Trophoblast cell (in vitro differentiated cells and primary cell): ENCODE measurements around the gene ALOX5AP.

Source experiments
- DNase-seq, 2 donors: peaks; one replicate each; pipeline ENCODE4 v3.0.0-alpha.2; 2016
- H2AFZ ChIP-seq: 2 replicates; pipeline ENCODE4 v1.6.1; 2013; ENCODE audit warnings: low read length, moderate library complexity, mild to moderate bottlenecking; ENCODE audit not compliant: insufficient read depth, poor library complexity
- H2AK5ac ChIP-seq: 2 replicates; pipeline ENCODE4 v1.6.1; 2013; ENCODE audit warnings: mild to moderate bottlenecking, low read length
- H2BK120ac ChIP-seq: 2 replicates; pipeline ENCODE4 v1.6.1; 2013; ENCODE audit warnings: low read length, mild to moderate bottlenecking, moderate library complexity; ENCODE audit not compliant: insufficient read depth, poor library complexity
- H2BK12ac ChIP-seq: 2 replicates; pipeline ENCODE4 v1.6.1; 2013; ENCODE audit warnings: mild to moderate bottlenecking, low read length, moderate library complexity
- H2BK5ac ChIP-seq: 2 replicates; pipeline ENCODE4 v1.6.1; 2013; ENCODE audit warnings: low read length, low read depth, moderate library complexity, mild to moderate bottlenecking; ENCODE audit not compliant: poor library complexity
- H3K14ac ChIP-seq: 2 replicates; pipeline ENCODE4 v1.6.1; 2013; ENCODE audit warnings: mild to moderate bottlenecking, low read length
- H3K18ac ChIP-seq: 2 replicates; pipeline ENCODE4 v1.6.1; 2013; ENCODE audit warnings: mild to moderate bottlenecking, low read length
- H3K23ac ChIP-seq: 2 replicates; pipeline ENCODE4 v1.6.1; 2013; ENCODE audit warnings: low read length
- H3K27ac ChIP-seq: 2 replicates; pipeline ENCODE4 v1.5.1; 2013; ENCODE audit warnings: low read depth, mild to moderate bottlenecking, inconsistent platforms, low read length, moderate library complexity
- H3K27me3 ChIP-seq: 2 replicates; pipeline ENCODE4 v1.6.1; 2013; ENCODE audit warnings: inconsistent platforms, mild to moderate bottlenecking, low read length, moderate library complexity; ENCODE audit not compliant: insufficient read depth
- H3K36me3 ChIP-seq, 2 experiments: 1 replicate in 1 of 2; 2 replicates in 1 of 2; pipeline ENCODE4 v1.6.1; 2013; ENCODE audit warnings: low read length in 2 of 2, mild to moderate bottlenecking in 2 of 2, moderate library complexity in 1 of 2; ENCODE audit not compliant: insufficient read depth in 2 of 2, control insufficient read depth in 1 of 2
- H3K4ac ChIP-seq: 2 replicates; pipeline ENCODE4 v1.6.1; 2013; ENCODE audit warnings: low read depth, mild to moderate bottlenecking, low read length, moderate library complexity
- H3K4me1 ChIP-seq, 2 experiments: 1 replicate in 1 of 2; 2 replicates in 1 of 2; pipeline ENCODE4 v1.6.1; 2013; ENCODE audit warnings: low read length in 2 of 2, mild to moderate bottlenecking in 2 of 2, moderate library complexity in 1 of 2; ENCODE audit not compliant: insufficient read depth in 2 of 2, control insufficient read depth in 1 of 2
- H3K4me2 ChIP-seq: 2 replicates; pipeline ENCODE4 v1.6.1; 2013; ENCODE audit warnings: inconsistent platforms, mild to moderate bottlenecking, low read length, moderate library complexity
- H3K4me3 ChIP-seq: 2 replicates; pipeline ENCODE4 v1.5.1; 2013; ENCODE audit warnings: mild to moderate bottlenecking, low read depth, low read length, inconsistent platforms
- H3K79me1 ChIP-seq: one replicate; pipeline ENCODE4 v1.6.1; 2013; ENCODE audit warnings: low read length
- H3K79me2 ChIP-seq: 2 replicates; pipeline ENCODE4 v1.6.1; 2013; ENCODE audit warnings: low read length, mild to moderate bottlenecking; ENCODE audit not compliant: control insufficient read depth, insufficient read depth, poor library complexity
- H3K9ac ChIP-seq: 2 replicates; pipeline ENCODE4 v1.6.1; 2013; ENCODE audit warnings: mild to moderate bottlenecking, low read length
- H3K9me3 ChIP-seq: 2 replicates; pipeline ENCODE4 v1.6.1; 2013; ENCODE audit warnings: low read depth, mild to moderate bottlenecking, control low read depth, inconsistent platforms, low read length; ENCODE audit not compliant: insufficient read depth
- H4K12ac ChIP-seq: 2 replicates; pipeline ENCODE4 v1.6.1; 2013; ENCODE audit warnings: low read depth, mild to moderate bottlenecking, low read length, moderate library complexity
- H4K8ac ChIP-seq: 2 replicates; pipeline ENCODE4 v1.6.1; 2013; ENCODE audit warnings: low read depth, mild to moderate bottlenecking, low read length, moderate library complexity
- H4K91ac ChIP-seq: one replicate; pipeline ENCODE4 v1.6.1; 2013; ENCODE audit warnings: low read depth, mild to moderate bottlenecking, low read length, moderate library complexity
- WGBS: extraction: QIAGEN DNeasy Blood & Tissue Kit; methylation state at CpG from one replicate; pipeline ENCODE4 v1.1.7; 2013; ENCODE audit warnings: missing lambda C conversion rate; ENCODE audit not compliant: insufficient read length, insufficient coverage; ENCODE audit errors: extremely low coverage; 5-methylcytosine and 5-hydroxymethylcytosine counted together

The ALOX5AP gene

GRCh38 chr13:30797847-30798535 lies 62.6 kb downstream of the ALOX5AP start:
- Histone ChIP-seq H3K9ac (no peak overlapping the region), H3K27me3 (no peaks in the 10 kb centered on the region), H2BK120ac (no peak overlapping the region), H3K4me1 (peaks cover under 1% of the 10 kb centered on the region in 2 experiments), H2BK5ac (no peak overlapping the region), H3K36me3 (no peaks in the 10 kb centered on the region), H2BK12ac (peak overlapping the region; percentile 56), H3K23ac (no peak overlapping the region), H4K91ac (peak overlapping the region; percentile 59), H2AFZ (no peak overlapping the region), H3K79me1 (peaks cover 10% of the 10 kb centered on the region), H3K79me2 (no peaks in the 10 kb centered on the region), H3K14ac (no peak overlapping the region), H2AK5ac (peak overlapping the region; percentile 30), H3K4me2 (no peak overlapping the region), H3K18ac (no peak overlapping the region), H3K27ac (no peak overlapping the region), H3K4me3 (no peak overlapping the region), H3K4ac (no peak overlapping the region), H4K8ac (no peak overlapping the region), H4K12ac (no peak overlapping the region), H3K9me3 (no peaks in the 10 kb centered on the region)
- no peak for DNase-seq
- no CpG with 5 or more reads among the region's 13 CpGs for WGBS

GRCh38 chr13:30798776-30799355 lies 63.5 kb downstream of the ALOX5AP start:
- no peak overlapping the region for H3K23ac ChIP-seq
- H3K9ac ChIP-seq: no peak overlapping the region
- H3K9me3 ChIP-seq: no peaks in the 10 kb centered on the region
- H3K14ac ChIP-seq: no peak overlapping the region
- H3K4me3 ChIP-seq: no peak overlapping the region
- peaks cover 3 to 4% of the 10 kb centered on the region in 2 experiments for H3K4me1 ChIP-seq
- no peak overlapping the region for H2AFZ ChIP-seq
- peak overlapping the region; percentile 56 for H2BK12ac ChIP-seq
- no peak overlapping the region for H2BK5ac ChIP-seq
- H2AK5ac ChIP-seq: no peak overlapping the region
- no peak overlapping the region for H3K18ac ChIP-seq
- peak overlapping the region; percentile 31 for H2BK120ac ChIP-seq
- no peaks in the 10 kb centered on the region for H3K27me3 ChIP-seq
- H4K91ac ChIP-seq: peak overlapping the region; percentile 59
- no peak overlapping the region for H3K4ac ChIP-seq
- no peak overlapping the region for H4K8ac ChIP-seq
- no peaks in the 10 kb centered on the region for H3K79me2 ChIP-seq
- WGBS: no CpG with 5 or more reads among the region's 11 CpGs
- peaks cover 12% of the 10 kb centered on the region for H3K79me1 ChIP-seq
- no peaks in the 10 kb centered on the region for H3K36me3 ChIP-seq
- H3K4me2 ChIP-seq: no peak overlapping the region
- no peak for DNase-seq
- H3K27ac ChIP-seq: no peak overlapping the region
- H4K12ac ChIP-seq: no peak overlapping the region

- no peaks in the 10 kb centered on the region for H3K27me3 ChIP-seq
- no peak overlapping the region for H3K4me2 ChIP-seq
- peak overlapping the region; percentile 5 for H2BK12ac ChIP-seq
- H3K4ac ChIP-seq: no peak overlapping the region
- no peak overlapping the region for H4K8ac ChIP-seq
- H3K14ac ChIP-seq: no peak overlapping the region
- no peak for DNase-seq
- H2AK5ac ChIP-seq: no peak overlapping the region
- no peak overlapping the region for H3K4me3 ChIP-seq
- no peaks in the 10 kb centered on the region for H3K36me3 ChIP-seq
- H3K9ac ChIP-seq: no peak overlapping the region
- no peak overlapping the region for H2BK5ac ChIP-seq
- no peak overlapping the region for H2BK120ac ChIP-seq
- no CpG with 5 or more reads among the region's 12 CpGs for WGBS
- no peak overlapping the region for H2AFZ ChIP-seq
- H3K27ac ChIP-seq: no peak overlapping the region
- H3K9me3 ChIP-seq: no peaks in the 10 kb centered on the region
- H3K4me1 ChIP-seq: peaks cover 3 to 4% of the 10 kb centered on the region in 2 experiments
- no peak overlapping the region for H3K23ac ChIP-seq
- H4K91ac ChIP-seq: no peak overlapping the region
- no peak overlapping the region for H3K18ac ChIP-seq
- no peak overlapping the region for H4K12ac ChIP-seq
- peaks cover 12% of the 10 kb centered on the region for H3K79me1 ChIP-seq
- H3K79me2 ChIP-seq: no peaks in the 10 kb centered on the region
Measured at GRCh38 chr13:30799356-30799824, 64.0 kb downstream of the ALOX5AP start.

GRCh38 chr13:30800107-30800506 lies 64.8 kb downstream of the ALOX5AP start:
- H2AK5ac ChIP-seq: no peak overlapping the region
- H3K14ac ChIP-seq: no peak overlapping the region
- H2BK120ac ChIP-seq: no peak overlapping the region
- H2BK5ac ChIP-seq: no peak overlapping the region
- H3K4me2 ChIP-seq: no peak overlapping the region
- no peak overlapping the region for H3K9ac ChIP-seq
- no peak overlapping the region for H3K27ac ChIP-seq
- peaks cover 15% of the 10 kb centered on the region for H3K79me1 ChIP-seq
- H3K79me2 ChIP-seq: no peaks in the 10 kb centered on the region
- no peaks in the 10 kb centered on the region for H3K27me3 ChIP-seq
- H3K36me3 ChIP-seq: no peaks in the 10 kb centered on the region
- H3K4me1 ChIP-seq: peaks cover 3 to 7% of the 10 kb centered on the region in 2 experiments
- no peak overlapping the region for H3K18ac ChIP-seq
- H4K8ac ChIP-seq: no peak overlapping the region
- WGBS: no CpG with 5 or more reads among the region's 2 CpGs
- no peak overlapping the region for H4K12ac ChIP-seq
- H2AFZ ChIP-seq: no peak overlapping the region
- H3K23ac ChIP-seq: no peak overlapping the region
- no peaks in the 10 kb centered on the region for H3K9me3 ChIP-seq
- no peak overlapping the region for H3K4ac ChIP-seq
- no peak for DNase-seq
- no peak overlapping the region for H4K91ac ChIP-seq
- H3K4me3 ChIP-seq: no peak overlapping the region
- H2BK12ac ChIP-seq: no peak overlapping the region
